Astrocyte of the spinal cord (primary cell): ENCODE data around the gene MUC2.

Source experiments
- DNase-seq: peaks from one replicate; pipeline ENCODE4 v3.0.0; 2011; ENCODE audit warnings: low read depth, low spot score
- H3K4me3 ChIP-seq: 2 replicates; pipeline ENCODE4 v1.5.1; 2011; ENCODE audit warnings: low read depth, mild to moderate bottlenecking, low read length, moderate library complexity
- in situ Hi-C: cut with HindIII; loops from 2 replicates; pipeline ENCODE4 v1.10.0; 2017; ENCODE audit warnings: low sequenced_read_pairs
- TF ChIP-seq, protein P1 (sequence below): IDR thresholded peaks from 2 replicates; pipeline ENCODE4 v1.5.1; 2012; ENCODE audit warnings: low read depth, mild to moderate bottlenecking, low read length, inconsistent platforms

MUC2 gene

DNA sequence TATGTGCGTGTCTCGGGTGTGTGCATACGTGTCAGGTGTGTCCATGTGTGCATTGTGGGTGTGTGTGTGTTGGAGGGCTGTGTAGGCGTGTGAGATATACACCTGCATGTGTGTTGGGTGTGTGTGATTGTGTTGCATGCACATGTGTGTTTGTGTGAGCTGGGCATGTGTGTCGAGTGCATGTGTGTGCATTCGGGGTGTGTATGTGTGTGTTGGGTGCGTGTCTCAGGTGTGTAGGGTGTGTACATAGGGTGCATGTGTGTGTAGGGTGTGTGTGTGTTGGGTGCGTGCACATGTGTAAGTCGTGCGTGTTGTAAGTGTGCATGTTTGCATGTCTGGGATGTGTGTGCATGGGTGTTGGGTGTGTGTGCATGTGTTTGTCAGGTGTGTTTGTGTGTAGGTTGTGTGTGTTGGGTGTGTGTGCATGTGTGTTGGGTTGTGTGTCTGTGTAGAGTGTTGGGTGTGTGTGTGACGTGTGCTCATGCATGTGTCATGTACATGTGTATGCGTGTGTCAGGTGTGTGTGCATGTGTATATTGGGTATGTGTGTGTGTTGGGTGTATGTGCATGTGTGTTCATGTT, 42.3 kb upstream of the MUC2 start:
- DNase-seq, result no peak
- TF ChIP-seq, protein P1, sequence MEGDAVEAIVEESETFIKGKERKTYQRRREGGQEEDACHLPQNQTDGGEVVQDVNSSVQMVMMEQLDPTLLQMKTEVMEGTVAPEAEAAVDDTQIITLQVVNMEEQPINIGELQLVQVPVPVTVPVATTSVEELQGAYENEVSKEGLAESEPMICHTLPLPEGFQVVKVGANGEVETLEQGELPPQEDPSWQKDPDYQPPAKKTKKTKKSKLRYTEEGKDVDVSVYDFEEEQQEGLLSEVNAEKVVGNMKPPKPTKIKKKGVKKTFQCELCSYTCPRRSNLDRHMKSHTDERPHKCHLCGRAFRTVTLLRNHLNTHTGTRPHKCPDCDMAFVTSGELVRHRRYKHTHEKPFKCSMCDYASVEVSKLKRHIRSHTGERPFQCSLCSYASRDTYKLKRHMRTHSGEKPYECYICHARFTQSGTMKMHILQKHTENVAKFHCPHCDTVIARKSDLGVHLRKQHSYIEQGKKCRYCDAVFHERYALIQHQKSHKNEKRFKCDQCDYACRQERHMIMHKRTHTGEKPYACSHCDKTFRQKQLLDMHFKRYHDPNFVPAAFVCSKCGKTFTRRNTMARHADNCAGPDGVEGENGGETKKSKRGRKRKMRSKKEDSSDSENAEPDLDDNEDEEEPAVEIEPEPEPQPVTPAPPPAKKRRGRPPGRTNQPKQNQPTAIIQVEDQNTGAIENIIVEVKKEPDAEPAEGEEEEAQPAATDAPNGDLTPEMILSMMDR, result no peak
- H3K4me3 ChIP-seq, result no peak overlapping the region
- in situ Hi-C loops, result no loop called here

DNA sequence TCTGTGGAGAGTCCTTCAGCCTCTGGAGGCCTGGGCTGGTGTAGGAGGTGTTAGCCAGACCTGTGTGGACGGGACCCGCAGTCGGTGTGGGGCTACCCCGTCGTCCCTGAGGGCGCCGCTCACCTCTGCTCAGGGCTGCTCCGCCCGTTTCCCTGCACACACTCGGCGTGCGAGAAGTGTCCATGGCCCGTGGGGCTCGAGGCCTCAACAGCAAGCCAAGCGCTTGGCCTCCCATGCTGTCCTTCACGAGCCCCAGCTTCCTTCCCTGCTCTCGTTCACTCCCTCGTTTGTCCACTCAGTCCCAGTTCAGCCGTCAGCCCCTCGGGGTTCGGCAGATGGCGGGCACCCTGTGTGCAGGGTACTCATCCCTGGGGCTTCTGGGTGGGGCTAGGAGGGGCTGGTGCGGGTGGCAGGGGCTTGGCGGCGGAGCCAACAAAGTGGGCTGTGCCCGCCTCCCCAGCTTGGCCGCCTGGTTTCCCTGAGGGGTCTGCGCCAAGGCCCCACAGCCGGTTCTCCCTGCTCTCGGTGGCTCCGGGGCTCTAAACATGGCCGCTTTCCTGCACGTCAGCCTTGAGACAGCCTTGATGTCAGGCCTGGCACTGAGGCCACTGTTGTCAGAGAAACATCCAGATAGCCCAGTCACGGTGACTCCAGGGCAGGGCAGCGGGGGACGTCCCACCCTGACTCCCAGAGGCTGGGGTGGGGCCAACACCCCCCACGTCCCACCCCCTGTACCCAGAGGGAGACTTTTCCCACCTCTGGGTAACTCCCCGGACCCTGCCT, 41.5 kb upstream of the MUC2 start:
- in situ Hi-C loops, result no loop called here
- H3K4me3 ChIP-seq, result no peak overlapping the region
- DNase-seq, result no peak
- TF ChIP-seq, protein P1, result no peak

DNA sequence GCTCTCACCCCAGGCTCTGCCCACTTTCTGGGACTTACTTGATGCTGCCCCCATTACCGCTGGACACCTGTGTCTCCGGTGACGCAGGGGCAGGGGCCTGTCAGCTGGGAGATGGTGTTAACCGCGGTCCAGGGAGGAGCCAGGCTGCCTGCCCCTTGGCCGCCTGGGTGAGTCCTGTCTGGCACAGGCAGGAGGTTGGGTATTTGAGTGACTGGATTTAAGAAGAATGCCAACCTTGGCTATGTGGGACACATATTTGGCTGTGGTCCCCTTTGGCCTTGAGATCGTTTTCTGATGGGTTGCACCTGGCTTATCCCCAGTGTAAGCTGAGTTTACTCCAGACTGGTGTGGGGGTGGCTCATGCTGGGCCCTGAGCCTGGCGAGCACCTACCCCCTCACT, 40.7 kb upstream of the MUC2 start:
- H3K4me3 ChIP-seq, result no peak overlapping the region
- no peak for DNase-seq
- in situ Hi-C loops, result no loop called here
- TF ChIP-seq, protein P1, result no peak

DNA sequence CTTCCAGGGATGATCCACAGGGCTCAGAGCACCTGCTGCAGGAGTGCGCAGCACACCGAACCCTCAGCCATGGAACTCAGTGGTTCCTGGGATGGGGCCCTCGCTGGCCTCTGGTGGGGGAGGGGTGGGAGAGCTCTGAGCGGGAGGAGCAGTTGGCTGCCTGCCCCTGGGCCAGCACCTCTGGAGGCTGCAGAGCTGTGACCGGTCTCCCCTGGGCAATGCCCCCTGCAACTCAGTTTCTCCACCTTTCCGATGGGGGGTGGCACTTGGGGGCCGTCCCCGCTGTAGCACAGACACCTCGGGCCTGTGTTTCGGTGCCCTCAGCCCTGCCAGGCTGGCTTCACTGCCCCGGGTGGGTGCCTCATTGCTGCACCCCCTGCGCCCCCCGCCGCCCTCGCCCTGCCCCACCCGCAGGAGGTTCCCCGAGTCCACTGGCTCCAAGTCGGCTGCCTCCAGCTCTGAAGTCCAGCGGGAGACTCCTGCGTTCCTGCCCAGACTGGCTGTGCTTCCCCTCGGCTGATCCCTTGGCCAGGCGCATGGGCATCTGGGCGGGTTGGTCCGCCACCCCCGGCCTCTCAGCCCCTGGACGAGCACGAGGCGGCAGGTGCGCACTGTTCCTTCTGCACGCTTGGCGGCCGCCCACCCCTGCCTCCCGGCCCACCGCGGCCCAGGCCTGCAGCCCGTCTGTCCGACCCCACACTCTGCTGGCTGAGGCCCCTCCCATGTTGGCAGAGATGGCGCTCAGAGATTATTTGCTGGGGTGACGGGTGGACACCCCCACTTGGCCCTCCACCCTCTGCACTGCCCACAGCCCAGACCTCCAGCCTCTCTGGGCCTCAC, 40.0 kb upstream of the MUC2 start:
- TF ChIP-seq, protein P1, result no peak
- no peak overlapping the region for H3K4me3 ChIP-seq
- in situ Hi-C loops, result no loop called here
- no peak for DNase-seq

DNA sequence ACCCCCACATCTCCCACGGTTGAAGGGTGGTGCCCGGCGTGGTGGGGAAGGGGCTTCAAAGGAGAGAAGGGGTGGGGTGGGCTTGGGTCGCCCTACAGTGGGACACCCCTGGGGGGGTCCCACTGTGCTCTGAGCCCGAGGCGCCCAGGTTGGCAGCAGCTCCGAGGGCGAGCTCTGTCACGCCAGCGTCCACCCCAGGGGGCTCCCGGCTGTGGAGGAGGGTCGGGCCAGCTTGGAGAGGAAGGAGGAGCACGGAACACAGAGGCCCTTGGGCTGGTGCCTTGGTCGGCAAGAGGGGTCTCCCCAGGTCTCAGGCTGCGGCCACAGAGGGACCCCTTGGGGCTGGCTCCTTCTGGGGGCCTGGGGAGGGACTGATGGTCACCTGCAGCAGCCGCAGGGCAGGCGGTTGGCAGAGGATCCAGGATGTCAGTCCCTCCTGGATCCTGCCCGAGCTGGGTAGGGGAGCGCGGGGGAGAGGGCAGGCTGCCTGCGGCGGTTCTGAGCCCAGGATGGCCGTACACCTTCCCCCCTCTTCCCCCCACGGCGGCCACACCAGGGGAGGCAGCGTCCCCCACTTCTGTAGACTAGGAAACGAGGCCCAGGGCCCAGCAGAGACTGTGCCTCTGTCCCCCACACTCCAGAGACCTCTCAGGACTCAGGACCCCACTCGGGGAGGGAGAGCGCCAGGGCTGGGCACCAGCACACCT, 38.9 kb upstream of the MUC2 start:
- H3K4me3 ChIP-seq, result no peak overlapping the region
- TF ChIP-seq, protein P1, result no peak
- in situ Hi-C loops, result no loop called here
- DNase-seq, result no peak

DNA sequence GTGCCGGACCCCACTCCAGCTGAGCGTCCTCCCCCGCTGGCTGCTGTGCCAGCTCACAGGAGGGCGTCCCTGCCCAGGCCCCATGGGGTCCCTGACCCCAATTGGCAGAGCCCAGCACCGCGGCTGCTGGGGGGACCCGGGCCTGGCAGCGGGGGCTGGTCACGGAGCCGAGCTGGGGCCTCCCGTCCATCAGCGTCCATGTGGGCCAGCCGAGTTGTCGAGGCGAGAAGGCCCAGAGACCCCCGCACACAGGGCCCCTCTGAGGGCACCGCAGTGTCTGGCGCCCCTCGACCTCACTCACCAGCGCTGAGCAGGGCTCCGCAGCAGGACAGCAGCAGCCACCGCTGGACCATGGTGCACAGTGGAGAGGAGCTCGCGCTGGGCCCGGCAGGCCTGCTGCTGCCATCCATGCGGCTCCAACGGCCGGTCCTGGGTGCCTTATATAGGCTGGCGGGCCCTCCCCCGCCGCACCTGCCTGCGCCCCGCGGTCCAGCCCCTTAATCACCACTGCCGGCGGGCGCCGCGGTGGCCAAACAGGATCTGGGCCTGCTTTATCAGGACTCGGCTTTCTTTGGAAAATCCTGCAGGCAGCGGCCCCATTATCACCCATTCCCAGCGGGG, 38.3 kb upstream of the MUC2 start, which contains the start of gene MUC6:
Gene MUC6 (minus strand): TSS at position 416 of the 621 bp plus-strand sequence. CDS start 63 bp downstream, at position 353.
- in situ Hi-C loops, result no loop called here
- no peak within 1 kb of the TSS for H3K4me3 ChIP-seq
- DNase-seq, result no peak
- TF ChIP-seq, protein P1, result no peak
